GM21717 (cell line): ENCODE data around the gene SBF1.
"Not testable (repeated sequence)": the region's sequence is repeated elsewhere in the genome, so short reads cannot be mapped to it uniquely, and the experiment has no call there.

ENCODE experiments used
- ATAC-seq: cut with Tn5 transposase; IDR thresholded peaks from one replicate; pipeline ENCODE4 v1.9.1; 2021; ENCODE audit warnings: mild to moderate bottlenecking, moderate library complexity; ENCODE audit not compliant: unreplicated experiment

The SBF1 gene

GRCh38 chr22:50400406-50400805, 74.4 kb downstream of the SBF1 start:
- no peak for ATAC-seq

- no peak for ATAC-seq
Observed at GRCh38 chr22:50399751-50400331, 75.0 kb downstream of the SBF1 start.

- no peak for ATAC-seq
Observed at GRCh38 chr22:50398831-50399648, 75.8 kb downstream of the SBF1 start.

GRCh38 chr22:50397371-50398060, 77.3 kb downstream of the SBF1 start:
- ATAC-seq, result not testable (repeated sequence)

- no peak for ATAC-seq
Observed at GRCh38 chr22:50396751-50397370, 78.0 kb downstream of the SBF1 start.
